DND-41 (cell line): ENCODE data around the gene DNAH2.
A peak's percentile ranks its signal among the peaks of the same experiment; 100 is the strongest.

Experiments
- ATAC-seq: fragments of 200-7000 bp; cut with Tn5 transposase; 3 replicates; pipeline ENCODE4 v1.9.1; 2021; ENCODE audit warnings: low read depth; ENCODE audit not compliant: insufficient read depth
- DNase-seq: peaks from one replicate; pipeline ENCODE4 v3.0.0-alpha.2; 2020
- H2AFZ ChIP-seq: 2 replicates; pipeline ENCODE4 v1.6.0; 2012; ENCODE audit warnings: low read depth, low read length
- H3K27ac ChIP-seq: 2 replicates; pipeline ENCODE4 v1.5.1; 2012; ENCODE audit warnings: low read length, inconsistent platforms
- H3K27me3 ChIP-seq: fragments of 200-600 bp; sonication (generic); 2 replicates; pipeline ENCODE4 v1.6.0; 2012; ENCODE audit warnings: low read length, mild to moderate bottlenecking, inconsistent platforms; ENCODE audit not compliant: insufficient read depth, poor library complexity
- H3K36me3 ChIP-seq: 2 replicates; pipeline ENCODE4 v1.5.1; 2012; ENCODE audit warnings: low read length, inconsistent platforms; ENCODE audit not compliant: insufficient read depth
- H3K4me1 ChIP-seq: 2 replicates; pipeline ENCODE4 v1.5.1; 2012; ENCODE audit warnings: mild to moderate bottlenecking, low read length; ENCODE audit not compliant: insufficient read depth
- H3K4me2 ChIP-seq: 2 replicates; pipeline ENCODE4 v1.6.0; 2012; ENCODE audit warnings: mild to moderate bottlenecking, moderate library complexity, low read length, inconsistent platforms; ENCODE audit not compliant: insufficient read depth
- H3K4me3 ChIP-seq, 2 experiments: fragments of 200-600 bp in 1 of 2; shearing (Covaris generic) in 1 of 2; 2 replicates each; pipeline ENCODE4 v1.5.1; 2012 to 2016; ENCODE audit warnings: inconsistent platforms in 2 of 2, low read length in 2 of 2, mild to moderate bottlenecking in 2 of 2, low read depth in 1 of 2, moderate library complexity in 1 of 2
- H3K79me2 ChIP-seq: 2 replicates; pipeline ENCODE4 v1.6.0; 2012; ENCODE audit warnings: low read length, inconsistent platforms; ENCODE audit not compliant: insufficient read depth
- H3K9ac ChIP-seq: 2 replicates; pipeline ENCODE4 v1.6.0; 2012; ENCODE audit warnings: low read depth, mild to moderate bottlenecking, inconsistent platforms, low read length, moderate library complexity
- H3K9me3 ChIP-seq: 2 replicates; pipeline ENCODE4 v1.5.1; 2012; ENCODE audit warnings: low read length, moderate library complexity, mild to moderate bottlenecking, inconsistent platforms; ENCODE audit not compliant: insufficient read depth, severe bottlenecking
- H4K20me1 ChIP-seq: 2 replicates; pipeline ENCODE4 v1.6.0; 2012; ENCODE audit warnings: low read length; ENCODE audit not compliant: insufficient read depth
- EZH2 ChIP-seq: IDR thresholded peaks from 3 replicates; pipeline ENCODE4 v1.6.1; 2012; ENCODE audit warnings: borderline replicate concordance, low read depth, mild to moderate bottlenecking, moderate library complexity, low read length, inconsistent platforms; ENCODE audit not compliant: severe bottlenecking
- TF ChIP-seq, protein P1 (sequence below): IDR thresholded peaks from 2 replicates; pipeline ENCODE4 v1.5.1; 2012; ENCODE audit warnings: borderline replicate concordance, low read length, moderate library complexity, mild to moderate bottlenecking; ENCODE audit not compliant: poor library complexity, severe bottlenecking; ENCODE audit errors: extremely low read depth

Gene DNAH2

DNA sequence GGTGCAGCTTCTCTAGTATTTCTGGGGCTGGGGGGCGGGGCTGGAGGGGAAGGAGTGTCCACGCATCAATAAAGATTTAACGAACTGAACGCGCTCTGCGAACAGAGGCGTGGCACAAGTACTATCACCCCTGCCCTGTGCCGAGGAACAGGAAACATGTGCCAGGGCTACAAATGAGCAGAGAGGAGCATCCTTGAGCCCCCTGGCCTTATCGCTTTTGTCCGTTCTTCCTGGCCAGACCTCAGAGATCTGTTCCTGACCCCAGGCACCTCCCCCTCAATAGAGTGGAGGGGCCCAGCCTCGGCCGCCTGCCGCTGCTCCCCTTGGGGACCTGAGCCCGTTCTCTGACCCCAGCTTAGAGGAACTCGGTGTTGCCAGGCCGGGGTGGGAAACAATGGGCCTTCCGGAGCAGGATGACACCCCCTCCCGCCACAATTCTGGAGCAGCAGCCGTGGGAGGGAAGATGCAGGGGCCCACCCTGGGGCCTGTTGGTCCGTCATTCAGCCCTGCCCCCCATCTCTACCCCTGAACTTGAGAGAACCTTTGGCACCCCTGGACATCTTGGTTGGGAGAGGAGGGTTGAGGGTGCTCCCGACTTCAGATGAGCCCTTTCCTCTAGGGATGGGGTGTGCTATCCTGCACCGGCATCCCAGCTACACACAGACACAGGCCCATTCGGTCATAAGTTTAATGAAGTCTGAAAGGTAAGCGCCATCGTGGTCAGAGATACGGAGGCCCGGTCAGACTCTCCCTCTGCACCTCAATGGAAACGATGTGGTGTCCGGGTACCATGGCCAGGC lies 138.7 kb downstream of the DNAH2 start:
- no peak for ATAC-seq
- H3K4me2 ChIP-seq: peak overlapping the region; percentile 100
- H3K27ac ChIP-seq: peak overlapping the region; percentile 98
- H3K4me3 ChIP-seq: peak overlapping the region; percentile 73 to 83
- DNase-seq: peak; percentile 16
- no peaks in the 10 kb centered on the region for H3K9me3 ChIP-seq
- peak overlapping the region; percentile 96 for H2AFZ ChIP-seq
- peaks cover 49% of the 10 kb centered on the region for H3K4me1 ChIP-seq
- no peak for TF ChIP-seq EZH2
- TF ChIP-seq, protein P1, sequence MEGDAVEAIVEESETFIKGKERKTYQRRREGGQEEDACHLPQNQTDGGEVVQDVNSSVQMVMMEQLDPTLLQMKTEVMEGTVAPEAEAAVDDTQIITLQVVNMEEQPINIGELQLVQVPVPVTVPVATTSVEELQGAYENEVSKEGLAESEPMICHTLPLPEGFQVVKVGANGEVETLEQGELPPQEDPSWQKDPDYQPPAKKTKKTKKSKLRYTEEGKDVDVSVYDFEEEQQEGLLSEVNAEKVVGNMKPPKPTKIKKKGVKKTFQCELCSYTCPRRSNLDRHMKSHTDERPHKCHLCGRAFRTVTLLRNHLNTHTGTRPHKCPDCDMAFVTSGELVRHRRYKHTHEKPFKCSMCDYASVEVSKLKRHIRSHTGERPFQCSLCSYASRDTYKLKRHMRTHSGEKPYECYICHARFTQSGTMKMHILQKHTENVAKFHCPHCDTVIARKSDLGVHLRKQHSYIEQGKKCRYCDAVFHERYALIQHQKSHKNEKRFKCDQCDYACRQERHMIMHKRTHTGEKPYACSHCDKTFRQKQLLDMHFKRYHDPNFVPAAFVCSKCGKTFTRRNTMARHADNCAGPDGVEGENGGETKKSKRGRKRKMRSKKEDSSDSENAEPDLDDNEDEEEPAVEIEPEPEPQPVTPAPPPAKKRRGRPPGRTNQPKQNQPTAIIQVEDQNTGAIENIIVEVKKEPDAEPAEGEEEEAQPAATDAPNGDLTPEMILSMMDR: no peak
- H3K36me3 ChIP-seq: peaks cover 43% of the 10 kb centered on the region
- no peaks in the 10 kb centered on the region for H3K27me3 ChIP-seq
- peaks cover 2% of the 10 kb centered on the region; the same call in 1 of the 2 replicates for H4K20me1 ChIP-seq
- H3K9ac ChIP-seq: peak overlapping the region; percentile 79
- H3K79me2 ChIP-seq: peaks cover 35% of the 10 kb centered on the region

DNA sequence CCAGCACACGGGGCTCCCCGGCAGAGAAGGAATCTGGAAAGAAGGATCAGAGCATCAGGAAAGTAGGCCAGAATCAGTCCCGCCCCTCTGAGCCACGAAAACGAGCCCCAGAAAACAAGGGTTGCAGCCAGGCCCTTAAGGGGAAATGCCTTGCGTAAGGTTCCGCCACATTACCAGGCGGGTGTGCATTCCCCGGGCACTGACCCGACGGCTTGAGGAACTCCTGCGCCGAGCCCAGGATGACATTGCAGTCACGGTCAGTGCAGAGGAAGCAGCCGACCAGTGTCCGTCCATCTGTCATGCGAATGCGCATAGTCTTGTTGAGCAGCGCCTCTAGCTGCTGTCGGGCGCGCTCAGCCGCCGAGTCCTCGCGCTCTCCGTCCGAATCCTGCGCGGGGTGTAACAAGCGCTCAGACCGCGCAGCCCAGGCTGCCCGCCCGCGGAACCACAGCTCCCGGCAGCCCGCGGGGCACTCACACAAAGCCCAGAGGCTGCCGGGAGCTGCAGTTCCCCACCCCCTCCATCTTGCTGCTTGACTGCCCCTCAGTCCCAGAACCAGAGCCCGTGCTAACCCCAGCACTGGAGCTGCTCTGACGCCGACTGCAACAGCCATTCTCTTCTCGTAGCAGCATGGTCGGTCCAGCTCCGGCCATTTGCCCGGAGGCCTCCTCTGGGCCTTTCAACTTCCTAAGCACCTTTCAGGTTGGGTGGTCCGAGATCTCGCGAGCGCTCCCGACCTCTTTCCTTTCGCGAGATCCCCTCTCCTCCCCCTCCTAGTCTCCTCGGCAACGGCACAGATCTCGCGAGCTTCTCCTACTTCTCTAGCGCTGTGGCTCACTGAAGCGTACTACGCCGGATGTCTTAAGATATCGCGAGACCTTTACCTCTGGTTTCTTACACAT lies 139.5 kb downstream of the DNAH2 start, which contains the start of gene NAA38:
Gene NAA38 (minus strand): TSS at position 749 of the 902 bp plus-strand sequence. CDS start 96 bp downstream, at position 653.
- no peaks in the 10 kb centered on the region for H3K27me3 ChIP-seq
- TF ChIP-seq, protein P1: peak; percentile 36
- no peak for TF ChIP-seq EZH2
- H3K4me3 ChIP-seq: peak within 1 kb of the TSS; percentile 73 to 83
- no peaks in the 10 kb centered on the region for H3K9me3 ChIP-seq
- H3K79me2 ChIP-seq: peaks cover 35% of the 10 kb centered on the region
- peak within 1 kb of the TSS; percentile 100 for H3K4me2 ChIP-seq
- peaks cover 38% of the 10 kb centered on the region for H3K36me3 ChIP-seq
- H3K9ac ChIP-seq: peak within 1 kb of the TSS; percentile 79
- H4K20me1 ChIP-seq: peaks cover 2% of the 10 kb centered on the region; the same call in 1 of the 2 replicates
- H3K27ac ChIP-seq: peak within 1 kb of the TSS; percentile 98
- ATAC-seq (peak; percentile 91), DNase-seq (peak; percentile 97)
- H3K4me1 ChIP-seq: peaks cover 40% of the 10 kb centered on the region
- peak within 1 kb of the TSS; percentile 96 for H2AFZ ChIP-seq

DNA sequence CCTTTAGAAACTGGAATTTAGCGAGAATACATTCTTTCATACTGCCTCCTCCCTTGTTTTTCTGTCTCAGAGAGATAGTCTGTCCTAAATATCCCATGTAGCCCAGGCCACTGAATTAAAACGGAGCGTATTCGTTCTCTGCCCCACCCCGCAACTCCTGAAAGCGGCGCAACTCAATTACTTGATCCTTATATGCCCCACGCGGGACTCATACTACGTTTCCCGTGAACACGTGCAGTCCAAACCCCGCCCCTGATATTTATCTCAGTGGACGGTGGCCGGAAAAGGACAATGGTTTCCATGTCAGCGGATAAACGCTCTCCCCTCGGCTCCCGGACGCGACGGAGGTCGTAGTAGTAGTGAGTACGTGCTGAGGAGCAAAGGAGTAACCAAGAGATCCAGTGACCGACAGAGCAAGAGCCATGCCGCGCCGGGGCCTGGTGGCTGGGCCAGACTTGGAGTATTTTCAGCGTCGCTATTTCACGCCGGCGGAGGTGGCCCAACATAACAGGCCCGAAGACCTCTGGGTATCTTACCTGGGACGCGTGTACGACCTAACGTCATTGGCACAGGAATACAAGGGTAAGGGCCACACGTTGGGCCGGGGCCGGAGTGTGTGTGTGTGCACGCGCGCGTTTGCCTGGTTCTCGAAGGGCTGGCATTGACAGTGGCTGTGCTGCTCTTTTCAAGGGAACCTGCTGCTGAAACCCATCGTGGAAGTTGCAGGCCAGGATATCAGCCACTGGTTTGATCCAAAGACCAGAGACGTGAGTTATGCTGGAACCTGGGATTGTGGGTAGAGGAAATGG lies 140.4 kb downstream of the DNAH2 start, which contains the start of gene CYB5D1:
Gene CYB5D1 (plus strand): TSS at position 291 of the 809 bp plus-strand sequence. CDS start 132 bp downstream, at position 423.
- H3K36me3 ChIP-seq: peaks cover 30% of the 10 kb centered on the region
- DNase-seq: peak; percentile 93
- H3K4me2 ChIP-seq: peak within 1 kb of the TSS; percentile 100
- TF ChIP-seq, protein P1: peak; percentile 22
- TF ChIP-seq EZH2: no peak
- peak; percentile 55 for ATAC-seq
- peaks cover 35% of the 10 kb centered on the region for H3K79me2 ChIP-seq
- peak within 1 kb of the TSS; percentile 79 for H3K9ac ChIP-seq
- H3K27ac ChIP-seq: peak within 1 kb of the TSS; percentile 98
- H3K4me3 ChIP-seq: peak within 1 kb of the TSS; percentile 73 to 83
- peak within 1 kb of the TSS; percentile 96 for H2AFZ ChIP-seq
- peaks cover 38% of the 10 kb centered on the region for H3K4me1 ChIP-seq
- H4K20me1 ChIP-seq: peaks cover 2% of the 10 kb centered on the region; the same call in 1 of the 2 replicates
- no peaks in the 10 kb centered on the region for H3K27me3 ChIP-seq
- H3K9me3 ChIP-seq: no peaks in the 10 kb centered on the region
